IMR-90 (cell line): Measurements from ENCODE around the gene ANKRD6. TPM values are rescaled to one million over a fixed set of nuclear protein-coding genes. Genes with fewer than 3 reads are reported as not detected.

Experiments used
- ATAC-seq: fragments of 200-7000 bp; cut with Tn5 transposase; 2 replicates; pipeline ENCODE4 v1.9.1; 2020; ENCODE audit warnings: low read depth, mild to moderate bottlenecking, moderate library complexity
- BruUV-seq: library from RNA; stranded (reverse); fragments of 400-500 nt; replicated peaks from 2 replicates; lab custom pipeline; 2021; lab: Mats Ljungman, UMichigan
- CTCF ChIA-PET: fragments of 300-600 bp; formaldehyde crosslinking; extraction: SDS; loops from one replicate; lab custom pipeline; 2021; ENCODE audit warnings: antibody characterized with exemption; lab: Yijun Ruan, JAX
- POLR2A ChIA-PET: fragments of 300-600 bp; sonication (Branson Sonifier 250); formaldehyde crosslinking; loops from one replicate; lab custom pipeline; 2022; ENCODE audit warnings: antibody characterized with exemption; ENCODE audit not compliant: unreplicated experiment; lab: Charles Lee
- DNase-seq: peaks from one replicate; pipeline ENCODE4 v3.0.0; 2013
- H2AFZ ChIP-seq: replicated peaks from 2 replicates; pipeline ENCODE3; 2013; ENCODE audit warnings: low read length, mild to moderate bottlenecking; ENCODE audit not compliant: poor library complexity
- H2AK5ac ChIP-seq: 2 replicates; pipeline ENCODE4 v1.6.1; 2013; ENCODE audit warnings: low read depth, low read length, inconsistent platforms
- H2AK9ac ChIP-seq: replicated peaks from 2 replicates; pipeline ENCODE3; 2013; ENCODE audit warnings: mild to moderate bottlenecking, low read depth, low read length, moderate library complexity; ENCODE audit not compliant: poor library complexity
- H2BK120ac ChIP-seq: 2 replicates; pipeline ENCODE4 v1.6.1; 2013; ENCODE audit warnings: low read depth, low read length, inconsistent platforms
- H2BK15ac ChIP-seq: 3 replicates; pipeline ENCODE4 v1.6.1; 2013; ENCODE audit warnings: low read depth, low read length, inconsistent platforms
- H2BK20ac ChIP-seq: 2 replicates; pipeline ENCODE4 v1.6.1; 2013; ENCODE audit warnings: low read depth, mild to moderate bottlenecking, inconsistent platforms, low read length, moderate library complexity
- H2BK5ac ChIP-seq: 2 replicates; pipeline ENCODE4 v1.6.1; 2013; ENCODE audit warnings: mild to moderate bottlenecking, low read depth, low read length, inconsistent platforms; ENCODE audit not compliant: poor library complexity, severe bottlenecking
- H3K14ac ChIP-seq: replicated peaks from 2 replicates; pipeline ENCODE4 v1.6.1; 2013; ENCODE audit warnings: low read depth, low read length, inconsistent platforms
- H3K18ac ChIP-seq: 2 replicates; pipeline ENCODE4 v1.6.1; 2013; ENCODE audit warnings: low read depth, low read length, control low read depth
- H3K23ac ChIP-seq: 2 replicates; pipeline ENCODE4 v1.6.1; 2013; ENCODE audit warnings: low read depth, low read length, inconsistent platforms
- H3K27ac ChIP-seq: 2 replicates; pipeline ENCODE4 v1.5.1; 2013; ENCODE audit warnings: mild to moderate bottlenecking, control low read depth, low read length; ENCODE audit not compliant: insufficient read depth
- H3K27me3 ChIP-seq: 2 replicates; pipeline ENCODE4 v1.6.1; 2013; ENCODE audit warnings: low read length; ENCODE audit not compliant: control insufficient read depth, insufficient read depth
- H3K36me3 ChIP-seq: 2 replicates; pipeline ENCODE4 v1.6.1; 2013; ENCODE audit warnings: low read length, mixed read lengths; ENCODE audit not compliant: control insufficient read depth, insufficient read depth
- H3K4ac ChIP-seq: 2 replicates; pipeline ENCODE4 v1.6.1; 2013; ENCODE audit warnings: low read depth, low read length, inconsistent platforms
- H3K4me1 ChIP-seq: 2 replicates; pipeline ENCODE4 v1.6.1; 2013; ENCODE audit warnings: low read length, mixed read lengths; ENCODE audit not compliant: control insufficient read depth, insufficient read depth
- H3K4me2 ChIP-seq: 2 replicates; pipeline ENCODE4 v1.6.1; 2013; ENCODE audit warnings: low read depth, mild to moderate bottlenecking, control low read depth, low read length, moderate library complexity
- H3K4me3 ChIP-seq: 2 replicates; pipeline ENCODE4 v1.5.1; 2013; ENCODE audit warnings: low read depth, mild to moderate bottlenecking, control low read depth, low read length, moderate library complexity; ENCODE audit not compliant: insufficient read depth
- H3K56ac ChIP-seq: 2 replicates; pipeline ENCODE4 v1.6.1; 2013; ENCODE audit warnings: low read length, inconsistent platforms; ENCODE audit not compliant: insufficient read depth; ENCODE audit errors: extremely low read depth
- H3K79me1 ChIP-seq, 2 experiments: 2 replicates each; pipeline ENCODE4 v1.6.1; 2013; ENCODE audit warnings: low read length in 2 of 2, inconsistent platforms in 1 of 2, low read depth in 1 of 2
- H3K9ac ChIP-seq: 2 replicates; pipeline ENCODE4 v1.6.1; 2013; ENCODE audit warnings: low read depth, low read length, control low read depth
- H3K9me1 ChIP-seq: 2 replicates; pipeline ENCODE4 v1.6.1; 2013; ENCODE audit warnings: low read length, inconsistent platforms; ENCODE audit not compliant: insufficient read depth
- H3K9me3 ChIP-seq: 2 replicates; pipeline ENCODE4 v1.6.1; 2013; ENCODE audit warnings: low read length; ENCODE audit not compliant: control insufficient read depth, insufficient read depth
- H4K20me1 ChIP-seq: 2 replicates; pipeline ENCODE4 v1.6.1; 2013; ENCODE audit warnings: low read length, inconsistent platforms; ENCODE audit not compliant: insufficient read depth
- H4K5ac ChIP-seq: 2 replicates; pipeline ENCODE4 v1.6.1; 2013; ENCODE audit warnings: mild to moderate bottlenecking, low read depth, low read length, control low read depth
- H4K8ac ChIP-seq, 2 experiments: 2 replicates each; pipeline ENCODE4 v1.6.1; 2013; ENCODE audit warnings: low read depth in 2 of 2, low read length in 2 of 2, control low read depth in 1 of 2, inconsistent platforms in 1 of 2
- H4K91ac ChIP-seq: 2 replicates; pipeline ENCODE4 v1.6.1; 2013; ENCODE audit warnings: low read depth, low read length, inconsistent platforms; ENCODE audit not compliant: insufficient read depth
- BHLHE40 ChIP-seq: fragments of 150-350 bp; IDR thresholded peaks from 2 replicates; pipeline ENCODE4 v1.6.1; 2016; ENCODE audit warnings: mild to moderate bottlenecking, low read depth, low read length
- CEBPB ChIP-seq: IDR thresholded peaks from 2 replicates; pipeline ENCODE4 v1.6.1; 2012; ENCODE audit warnings: low read depth, low read length, improper control_type of control experiment
- CHD1 ChIP-seq: IDR thresholded peaks from 2 replicates; pipeline ENCODE4 v1.6.1; 2012; ENCODE audit warnings: low read depth, low read length, improper control_type of control experiment
- CTCF ChIP-seq: conservative IDR thresholded peaks from 2 replicates; pipeline ENCODE4 v1.5.1; 2012; ENCODE audit warnings: mild to moderate bottlenecking, low read depth, low read length, improper control_type of control experiment
- ELK1 ChIP-seq: fragments of 150-350 bp; IDR thresholded peaks from 2 replicates; pipeline ENCODE4 v1.6.1; 2016; ENCODE audit warnings: low read depth, mild to moderate bottlenecking, low read length, moderate library complexity, borderline replicate concordance
- FOS ChIP-seq: fragments of 150-350 bp; IDR thresholded peaks from 2 replicates; pipeline ENCODE4 v1.6.1; 2016; ENCODE audit warnings: low read depth, low read length
- MAFK ChIP-seq: IDR thresholded peaks from 2 replicates; pipeline ENCODE4 v1.6.1; 2012; ENCODE audit warnings: low read depth, low read length, improper control_type of control experiment
- MAZ ChIP-seq: IDR thresholded peaks from 2 replicates; pipeline ENCODE4 v1.6.1; 2012; ENCODE audit warnings: low read depth, mild to moderate bottlenecking, low read length, improper control_type of control experiment, moderate library complexity, borderline replicate concordance
- MXI1 ChIP-seq: IDR thresholded peaks from 2 replicates; pipeline ENCODE4 v1.6.1; 2012; ENCODE audit warnings: low read depth, mild to moderate bottlenecking, low read length, moderate library complexity, borderline replicate concordance
- NFE2L2 ChIP-seq: fragments of 150-350 bp; IDR thresholded peaks from 2 replicates; pipeline ENCODE4 v1.6.1; 2016; ENCODE audit warnings: low read depth, mild to moderate bottlenecking, low read length
- POLR2A ChIP-seq: IDR thresholded peaks from 2 replicates; pipeline ENCODE4 v1.6.1; 2012; ENCODE audit warnings: mild to moderate bottlenecking, low read depth, low read length
- RAD21 ChIP-seq: IDR thresholded peaks from 2 replicates; pipeline ENCODE4 v1.6.1; 2012; ENCODE audit warnings: low read length, improper control_type of control experiment
- RCOR1 ChIP-seq: IDR thresholded peaks from 2 replicates; pipeline ENCODE4 v1.6.1; 2012; ENCODE audit warnings: mild to moderate bottlenecking, low read length, improper control_type of control experiment; ENCODE audit not compliant: insufficient replicate concordance
- RFX5 ChIP-seq: IDR thresholded peaks from 2 replicates; pipeline ENCODE4 v1.8.0; 2012; ENCODE audit warnings: low read depth, mild to moderate bottlenecking, low read length, moderate library complexity
- SMC3 ChIP-seq: fragments of 150-350 bp; IDR thresholded peaks from 2 replicates; pipeline ENCODE4 v1.6.1; 2016; ENCODE audit warnings: low read depth, mild to moderate bottlenecking, antibody characterized with exemption, low read length, moderate library complexity
- USF2 ChIP-seq: fragments of 150-350 bp; IDR thresholded peaks from 2 replicates; pipeline ENCODE4 v1.6.1; 2017; ENCODE audit warnings: mild to moderate bottlenecking, antibody characterized with exemption, low read length, low read depth
- WGBS, 2 experiments: methylation state at CpG; one replicate each; pipeline versions ENCODE4 v1.1.5 to v1.1.7; 2013; ENCODE audit warnings: missing lambda C conversion rate in 2 of 2; ENCODE audit not compliant: insufficient read length in 1 of 2; ENCODE audit errors: extremely low coverage in 2 of 2; 5-methylcytosine and 5-hydroxymethylcytosine counted together
- dilution Hi-C: fragments of 300-500 bp; cut with HindIII; formaldehyde crosslinking; loops from one replicate; pipeline ENCODE4 v1.14.3; 2018; ENCODE audit warnings: low sequenced_read_pairs; ENCODE audit not compliant: unreplicated experiment
- in situ Hi-C: fragments of 300-500 bp; cut with MboI; formaldehyde crosslinking; loops from 3 replicates; pipeline ENCODE4 v1.14.3; 2019; ENCODE audit warnings: low sequenced_read_pairs, inconsistent platforms, mixed read lengths
- intact Hi-C: fragments of 100-400 bp; cut with micrococcal nuclease; formaldehyde crosslinking; loops from 2 replicates; pipeline ENCODE4 v1.10.0; 2022
- polyA plus RNA-seq, 3 experiments: library from polyadenylated mRNA; depleted of rRNA; stranded (reverse); fragments of >200 nt; gene quantifications; 2 replicates each; pipeline ENCODE4 v1.2.3, GENCODE V29; 2012; ENCODE audit warnings: low replicate concordance in 1 of 3
- total RNA-seq: library from RNA; depleted of rRNA; stranded (reverse); fragments of >200 nt; gene quantifications from 2 replicates; pipeline ENCODE4 v1.2.3, GENCODE V29; 2012

The ANKRD6 gene
- total and polyA plus RNA-seq, 2 of the 4 experiments (the other 2 are of a cell fraction) = 0.12 to 0.18 TPM

- H3K23ac ChIP-seq = peak overlapping the region; percentile 65
- peak overlapping the region; percentile 69 for H3K14ac ChIP-seq
- H3K9me1 ChIP-seq = no peaks in the 10 kb centered on the region
- peak overlapping the region; percentile 57 to 99 for H4K8ac ChIP-seq
- peak overlapping the region; percentile 99 for H2AFZ ChIP-seq
- peak overlapping the region; percentile 22 for H4K5ac ChIP-seq
- ChIA-PET POLR2A (no interaction called here), CTCF (interaction anchor here (1.1 kb wide), 1 partner anchor 10 kb away, joined by 4 read pairs; no protein-coding TSS in a partner anchor)
- no peaks in the 10 kb centered on the region for H3K36me3 ChIP-seq
- H2BK120ac ChIP-seq = no peak overlapping the region
- peak overlapping the region; percentile 77 for H3K56ac ChIP-seq
- dilution Hi-C loops = no loop called here
- H2AK9ac ChIP-seq = peak overlapping the region; percentile 33
- no TSS peak for BruUV-seq
- no peaks in the 10 kb centered on the region for H4K20me1 ChIP-seq
- no peaks in the 10 kb centered on the region for H3K27me3 ChIP-seq
- in situ Hi-C loops = no loop called here
- no peak overlapping the region for H2BK15ac ChIP-seq
- H2BK20ac ChIP-seq = no peak overlapping the region
- peaks cover 10 to 13% of the 10 kb centered on the region in 2 experiments; a peak in 3 of 4 replicates for H3K79me1 ChIP-seq
- no peaks in the 10 kb centered on the region for H3K9me3 ChIP-seq
- H2AK5ac ChIP-seq = peak overlapping the region; percentile 33; the same call in 1 of the 2 replicates
- H3K4ac ChIP-seq = peak overlapping the region; percentile 61
- ATAC-seq = peak; percentile 1; the same call in 1 of the 2 replicates
- 33% methylated on average over 3 of the region's 7 CpGs; no CpG with 5 or more reads in 1 of the 2 experiments for WGBS, 2 experiments
- no peak for DNase-seq
- H3K18ac ChIP-seq = 0 out of 2 replicates have a peak overlapping the region, but pooled peaks have one; percentile 5
- peak overlapping the region; percentile 43 for H4K91ac ChIP-seq
- peak overlapping the region; percentile 77 for H3K4me2 ChIP-seq
- no peak for TF ChIP-seq NFE2L2
- TF ChIP-seq RAD21 = no peak
- no peak for TF ChIP-seq USF2
- TF ChIP-seq ELK1 = no peak
- no peak for TF ChIP-seq MAZ
- no peak for TF ChIP-seq CHD1
- TF ChIP-seq FOS = no peak
- TF ChIP-seq RFX5 = no peak
- no peak for TF ChIP-seq MAFK
- no peak for TF ChIP-seq CEBPB
- no peak for TF ChIP-seq SMC3
- no peak for TF ChIP-seq BHLHE40
- TF ChIP-seq CTCF = no peak
- no peak for TF ChIP-seq POLR2A
- TF ChIP-seq RCOR1 = no peak
- TF ChIP-seq MXI1 = no peak
- peak overlapping the region; percentile 79 for H3K4me3 ChIP-seq
- intact Hi-C loops = no loop called here
- peak overlapping the region; percentile 31 for H2BK5ac ChIP-seq
- H3K4me1 ChIP-seq = no peaks in the 10 kb centered on the region; the same call in 1 of the 2 replicates
- H3K9ac ChIP-seq = peak overlapping the region; percentile 85
- H3K27ac ChIP-seq = peak overlapping the region; percentile 89
Observed at GRCh38 chr6:89637960-89638319, 205.0 kb downstream of the ANKRD6 start.
